CD4-positive, CD25-positive, alpha-beta regulatory T cell (primary cell): ENCODE measurements around the gene UMPS. TPM values are rescaled to one million over a fixed set of nuclear protein-coding genes. Genes with fewer than 3 reads are reported as not detected.
"Not testable (repeated sequence)": the region's sequence is repeated elsewhere in the genome, so short reads cannot be mapped to it uniquely, and the experiment has no call there.

ENCODE experiments used
- ATAC-seq, 2 donors: fragments of 150-1000 bp; cut with Tn5 transposase; one replicate each; pipeline ENCODE4 v1.10.0; 2021; ENCODE audit warnings: low read depth in 2 of 2, moderate number of reproducible peaks in 2 of 2, moderate library complexity in 1 of 2
- DNase-seq, 3 donors: peaks; one replicate each; pipeline versions ENCODE4 v3.0.0 to v3.0.0-alpha.2; 2012 to 2022; ENCODE audit warnings: mixed read lengths in 1 of 3
- H3K27ac ChIP-seq: one replicate; pipeline ENCODE4 v1.7.0; 2013; ENCODE audit warnings: mild to moderate bottlenecking, low read length; ENCODE audit not compliant: insufficient read depth, poor library complexity, severe bottlenecking
- H3K27me3 ChIP-seq: one replicate; pipeline ENCODE4 v1.7.0; 2013; ENCODE audit warnings: low read length; ENCODE audit not compliant: control insufficient read depth, insufficient read depth
- H3K36me3 ChIP-seq: one replicate; pipeline ENCODE4 v1.7.0; 2013; ENCODE audit warnings: mild to moderate bottlenecking, low read length, moderate library complexity; ENCODE audit not compliant: control insufficient read depth, insufficient read depth
- H3K4me1 ChIP-seq: 2 replicates; pipeline ENCODE4 v1.7.0; 2013; ENCODE audit warnings: mild to moderate bottlenecking, low read length; ENCODE audit not compliant: insufficient read depth, control insufficient read depth, poor library complexity, severe bottlenecking
- H3K4me3 ChIP-seq: one replicate; pipeline ENCODE4 v1.7.0; 2013; ENCODE audit warnings: low read depth, mild to moderate bottlenecking, low read length, moderate library complexity
- H3K9me3 ChIP-seq, 2 experiments: 1 replicate in 1 of 2; 2 replicates in 1 of 2; pipeline ENCODE4 v1.7.0; 2013; ENCODE audit warnings: low read length in 2 of 2, mild to moderate bottlenecking in 1 of 2, moderate library complexity in 1 of 2; ENCODE audit not compliant: control insufficient read depth in 2 of 2
- H3K27ac Mint-ChIP-seq, 3 donors: one replicate each; pipeline ENCODE4 v1.8.0; 2020 to 2022; ENCODE audit warnings: mild to moderate bottlenecking in 3 of 3, mixed read lengths in 3 of 3, moderate library complexity in 2 of 3
- H3K27me3 Mint-ChIP-seq: one replicate; pipeline ENCODE4 v1.8.0; 2022; ENCODE audit warnings: mild to moderate bottlenecking, mixed read lengths
- H3K36me3 Mint-ChIP-seq: one replicate; pipeline ENCODE4 v1.8.0; 2020; ENCODE audit warnings: mixed read lengths
- H3K4me1 Mint-ChIP-seq, 4 donors: one replicate each; pipeline ENCODE4 v1.8.0; 2020 to 2022; ENCODE audit warnings: mixed read lengths in 4 of 4, mild to moderate bottlenecking in 1 of 4
- H3K4me3 Mint-ChIP-seq, 4 donors: one replicate each; pipeline ENCODE4 v1.8.0; 2020 to 2022; ENCODE audit warnings: mild to moderate bottlenecking in 4 of 4, mixed read lengths in 4 of 4, moderate library complexity in 3 of 4
- H3K9me3 Mint-ChIP-seq, 7 donors: one replicate each; pipeline ENCODE4 v1.8.0; 2020 to 2022; ENCODE audit warnings: mixed read lengths in 7 of 7, mild to moderate bottlenecking in 3 of 7, moderate library complexity in 2 of 7
- polyA plus RNA-seq, 4 donors: library from polyadenylated mRNA; unstranded; fragments of 300-500 nt; fragmentation: Illumina TruSeq; gene quantifications; one replicate each; pipeline ENCODE4 v1.2.3, GENCODE V29; 2021
- total RNA-seq: library from RNA; stranded (reverse); gene quantifications from one replicate; pipeline ENCODE4 v1.2.3, GENCODE V29; 2022

The UMPS gene
- total and polyA plus RNA-seq, 5 donors from 2014 or later, result 11.7 to 36.1 (median 23.3) TPM

DNA sequence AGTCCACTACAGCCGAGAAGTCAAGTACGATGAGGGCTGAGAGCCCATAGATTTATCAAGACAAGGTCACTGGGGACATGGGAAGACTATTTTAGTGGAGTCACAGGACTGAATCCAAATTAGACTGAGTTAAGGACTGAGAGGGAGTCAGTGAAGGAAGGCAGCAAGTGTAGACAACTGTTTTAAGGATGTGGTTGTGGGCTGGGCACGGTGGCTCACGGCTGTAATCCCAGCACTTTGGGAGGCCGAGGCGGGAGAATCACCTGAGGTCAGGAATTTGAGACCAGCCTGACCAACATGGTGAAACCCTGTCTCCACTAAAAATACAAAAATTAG lies 52.1 kb downstream of the UMPS start:
- not testable (repeated sequence) for H3K4me1 ChIP-seq, ATAC-seq, H3K27me3 ChIP-seq, H3K27ac ChIP-seq, H3K27ac Mint-ChIP-seq, DNase-seq, H3K9me3 ChIP-seq, H3K4me3 Mint-ChIP-seq, H3K27me3 Mint-ChIP-seq, H3K36me3 ChIP-seq, H3K9me3 Mint-ChIP-seq, H3K36me3 Mint-ChIP-seq, H3K4me3 ChIP-seq, H3K4me1 Mint-ChIP-seq

DNA sequence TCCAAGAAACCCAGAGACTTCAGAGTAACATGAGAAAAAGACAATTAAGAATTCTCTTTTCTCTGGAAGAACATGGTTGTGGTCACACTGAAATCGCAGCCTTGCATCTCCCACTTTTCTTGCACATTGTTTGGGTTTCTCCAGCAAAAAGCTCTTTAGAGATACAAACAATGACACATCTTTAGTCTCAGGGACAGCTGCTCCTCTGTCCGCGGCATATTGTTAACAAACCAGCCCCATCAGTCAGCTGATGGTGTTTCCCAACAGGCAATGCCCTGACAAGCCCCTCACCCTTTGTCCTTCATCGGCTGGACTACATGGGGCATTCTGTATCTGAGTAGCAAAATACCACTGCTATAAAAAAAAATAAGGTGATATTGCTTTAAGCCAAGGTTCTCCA lies 53.4 kb downstream of the UMPS start:
- Mint-ChIP-seq H3K9me3 (no peaks in the 10 kb centered on the region), H3K27me3 (no peaks in the 10 kb centered on the region), H3K36me3 (no peaks in the 10 kb centered on the region), H3K4me3 (no peak overlapping the region), H3K4me1 (peaks cover 0 to 6% (median 2%) of the 10 kb centered on the region in 4 donors), H3K27ac (no peak overlapping the region)
- Histone ChIP-seq H3K27me3 (no peaks in the 10 kb centered on the region), H3K9me3 (no peaks in the 10 kb centered on the region), H3K4me1 (no peaks in the 10 kb centered on the region), H3K4me3 (no peak overlapping the region), H3K36me3 (no peaks in the 10 kb centered on the region), H3K27ac (no peak overlapping the region)
- DNase-seq, result no peak
- no peak for ATAC-seq

DNA sequence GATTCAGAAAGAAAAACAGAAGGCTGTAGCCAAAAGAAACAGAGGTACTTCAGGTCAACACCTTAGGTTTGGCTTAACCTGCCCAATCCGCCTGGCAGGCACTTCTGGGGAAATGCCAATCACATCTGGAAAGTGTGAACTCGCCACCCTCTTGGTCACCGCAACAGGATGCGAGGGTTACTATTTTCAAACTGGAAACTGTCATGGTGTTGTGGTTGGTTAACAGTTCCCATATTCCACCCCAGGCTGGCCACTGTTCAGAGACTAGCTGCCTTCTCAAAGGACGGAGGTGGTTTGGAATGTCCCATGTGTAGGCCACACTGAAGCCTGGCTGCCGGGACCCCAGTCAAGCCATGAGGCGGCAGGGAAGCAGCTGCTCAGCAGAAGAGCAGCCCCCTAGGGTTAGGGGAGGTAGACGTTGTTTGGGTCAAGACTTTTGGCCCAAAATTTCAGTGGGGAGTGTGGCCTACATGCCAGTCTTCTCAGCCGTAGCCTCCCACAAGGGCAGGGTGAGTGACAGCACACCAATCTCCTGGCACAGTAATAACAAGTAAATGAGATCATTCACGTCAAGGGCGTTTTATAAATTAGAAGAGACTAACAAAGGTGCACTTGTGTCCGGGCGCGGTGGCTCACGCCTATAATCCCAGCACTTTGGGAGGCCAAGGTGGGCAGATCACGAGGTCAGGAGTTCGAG lies 54.6 kb downstream of the UMPS start:
- no peaks in the 10 kb centered on the region for H3K4me1 ChIP-seq
- Mint-ChIP-seq H3K27ac (no peak overlapping the region), H3K27me3 (no peaks in the 10 kb centered on the region), H3K4me3 (no peak overlapping the region), H3K9me3 (no peaks in the 10 kb centered on the region), H3K36me3 (no peaks in the 10 kb centered on the region), H3K4me1 (peaks cover 0 to 6% (median 2%) of the 10 kb centered on the region in 4 donors)
- H3K27me3 ChIP-seq, result no peaks in the 10 kb centered on the region
- H3K4me3 ChIP-seq, result no peak overlapping the region
- DNase-seq (no peak), ATAC-seq (no peak)
- no peaks in the 10 kb centered on the region for H3K9me3 ChIP-seq
- H3K36me3 ChIP-seq, result no peaks in the 10 kb centered on the region
- H3K27ac ChIP-seq, result no peak overlapping the region

DNA sequence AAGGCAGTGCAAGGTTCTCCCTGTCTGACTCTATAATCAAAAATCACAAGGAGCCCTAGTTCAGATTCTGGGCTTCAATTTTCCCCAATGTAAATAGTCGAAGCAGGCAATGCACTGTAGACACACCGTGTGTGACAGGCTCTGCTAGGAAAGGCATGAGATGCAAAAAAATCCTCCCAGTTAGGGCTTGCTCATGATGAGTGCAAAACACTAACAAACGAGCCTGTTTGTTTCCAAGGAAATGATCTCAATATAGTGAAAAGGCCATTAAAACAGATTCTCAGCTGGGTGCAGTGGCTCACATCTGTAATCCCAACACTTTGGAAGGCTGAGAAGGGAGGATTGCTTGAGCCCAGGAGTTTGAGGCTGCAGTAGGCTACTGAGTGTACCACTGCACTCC lies 55.7 kb downstream of the UMPS start:
- Histone ChIP-seq H3K4me1 (no peaks in the 10 kb centered on the region), H3K27me3 (no peaks in the 10 kb centered on the region), H3K27ac (no peak overlapping the region), H3K36me3 (no peaks in the 10 kb centered on the region), H3K4me3 (no peak overlapping the region), H3K9me3 (no peaks in the 10 kb centered on the region)
- Mint-ChIP-seq H3K4me3 (no peak overlapping the region), H3K36me3 (no peaks in the 10 kb centered on the region), H3K9me3 (no peaks in the 10 kb centered on the region), H3K27ac (no peak overlapping the region), H3K27me3 (no peaks in the 10 kb centered on the region), H3K4me1 (peaks cover 0 to under 1% (median 0%) of the 10 kb centered on the region in 4 donors)
- DNase-seq (no peak), ATAC-seq (no peak)

DNA sequence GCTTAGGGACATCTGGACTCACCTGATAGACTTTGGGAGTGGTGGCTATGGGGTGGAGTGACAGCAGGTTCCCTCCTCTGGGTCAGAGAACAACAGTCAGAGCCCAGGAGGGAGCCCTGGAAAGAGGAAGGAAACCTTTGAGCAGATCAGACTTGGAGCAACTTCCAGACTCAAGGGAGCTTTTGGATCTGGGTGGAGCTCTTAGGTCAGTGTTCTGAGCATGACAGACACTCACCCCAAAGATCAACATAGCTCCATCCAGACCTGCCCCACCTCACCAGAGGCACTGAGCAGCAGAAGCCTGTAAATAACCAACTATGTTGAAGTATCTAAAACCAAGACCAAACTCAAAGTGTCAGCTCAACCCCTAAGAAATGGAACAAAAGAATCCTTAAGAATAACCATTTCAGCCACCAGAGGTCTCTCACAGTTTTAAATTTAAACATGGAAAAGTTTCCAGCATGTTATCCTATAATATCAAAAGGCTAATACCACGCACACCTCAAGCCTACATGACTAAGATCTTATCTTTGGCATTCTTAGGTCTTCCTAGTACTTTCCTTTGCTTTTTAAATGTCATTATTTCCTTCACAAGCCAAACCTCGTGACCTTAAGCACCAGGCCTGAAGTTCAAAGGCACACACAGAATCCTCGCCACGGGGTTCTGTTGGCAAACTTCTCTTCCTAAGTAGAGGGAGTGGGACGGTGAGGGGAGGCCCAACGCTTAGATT lies 56.4 kb downstream of the UMPS start:
- H3K4me1 Mint-ChIP-seq, result peaks cover 0 to 4% (median 0%) of the 10 kb centered on the region in 4 donors
- H3K4me1 ChIP-seq, result no peaks in the 10 kb centered on the region
- H3K9me3 ChIP-seq, result no peaks in the 10 kb centered on the region
- H3K27me3 Mint-ChIP-seq, result peaks cover 5% of the 10 kb centered on the region
- no peak overlapping the region for H3K4me3 Mint-ChIP-seq
- H3K27ac Mint-ChIP-seq, result no peak overlapping the region
- no peak overlapping the region for H3K27ac ChIP-seq
- no peak for ATAC-seq
- H3K36me3 ChIP-seq, result no peaks in the 10 kb centered on the region
- no peaks in the 10 kb centered on the region for H3K36me3 Mint-ChIP-seq
- no peak overlapping the region for H3K4me3 ChIP-seq
- peaks cover 1% of the 10 kb centered on the region for H3K27me3 ChIP-seq
- H3K9me3 Mint-ChIP-seq, result no peaks in the 10 kb centered on the region
- DNase-seq, result no peak

DNA sequence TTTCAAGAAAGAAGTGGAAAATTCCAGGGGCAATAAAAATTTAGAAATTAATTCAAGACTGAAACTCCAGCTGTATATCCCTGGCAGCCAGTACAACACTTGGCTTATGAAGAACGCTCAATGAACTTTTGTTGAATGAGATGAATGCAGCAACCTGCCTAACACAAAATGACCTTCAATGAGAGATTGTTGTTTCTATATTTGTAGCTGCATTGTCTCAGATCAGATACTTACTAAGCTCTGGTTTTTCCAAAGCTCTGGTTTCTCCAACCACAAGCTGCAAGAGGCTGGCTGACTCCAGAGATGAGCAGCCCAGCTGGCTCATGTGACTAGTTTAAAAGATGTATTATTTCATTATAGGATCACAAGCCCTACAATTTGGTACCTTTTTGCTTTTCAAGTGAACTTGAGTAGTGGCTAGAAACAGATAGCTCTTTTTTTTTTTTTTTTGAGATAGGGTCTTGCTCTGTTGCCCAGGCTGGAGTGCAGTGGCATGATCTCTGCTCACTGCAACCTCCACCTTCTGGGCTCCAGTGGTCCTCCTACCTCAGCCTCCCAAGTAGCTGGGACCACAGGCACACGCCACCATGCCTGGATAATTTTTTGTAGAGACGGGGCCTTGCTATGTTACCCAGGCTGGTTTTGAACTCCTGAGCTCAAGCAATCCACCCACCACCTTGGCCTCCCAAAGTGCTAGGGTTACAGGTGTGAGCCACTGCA lies 57.4 kb downstream of the UMPS start:
- no peak overlapping the region for H3K4me3 ChIP-seq
- no peak overlapping the region for H3K27ac Mint-ChIP-seq
- H3K4me1 ChIP-seq, result no peaks in the 10 kb centered on the region
- H3K27me3 ChIP-seq, result peaks cover 1% of the 10 kb centered on the region
- DNase-seq (no peak), ATAC-seq (no peak)
- no peaks in the 10 kb centered on the region for H3K36me3 ChIP-seq
- peaks cover 14% of the 10 kb centered on the region for H3K27me3 Mint-ChIP-seq
- H3K9me3 ChIP-seq, result no peaks in the 10 kb centered on the region
- peaks cover 0 to 4% (median 0%) of the 10 kb centered on the region in 4 donors for H3K4me1 Mint-ChIP-seq
- H3K4me3 Mint-ChIP-seq, result no peak overlapping the region
- no peak overlapping the region for H3K27ac ChIP-seq
- no peaks in the 10 kb centered on the region for H3K9me3 Mint-ChIP-seq
- no peaks in the 10 kb centered on the region for H3K36me3 Mint-ChIP-seq

DNA sequence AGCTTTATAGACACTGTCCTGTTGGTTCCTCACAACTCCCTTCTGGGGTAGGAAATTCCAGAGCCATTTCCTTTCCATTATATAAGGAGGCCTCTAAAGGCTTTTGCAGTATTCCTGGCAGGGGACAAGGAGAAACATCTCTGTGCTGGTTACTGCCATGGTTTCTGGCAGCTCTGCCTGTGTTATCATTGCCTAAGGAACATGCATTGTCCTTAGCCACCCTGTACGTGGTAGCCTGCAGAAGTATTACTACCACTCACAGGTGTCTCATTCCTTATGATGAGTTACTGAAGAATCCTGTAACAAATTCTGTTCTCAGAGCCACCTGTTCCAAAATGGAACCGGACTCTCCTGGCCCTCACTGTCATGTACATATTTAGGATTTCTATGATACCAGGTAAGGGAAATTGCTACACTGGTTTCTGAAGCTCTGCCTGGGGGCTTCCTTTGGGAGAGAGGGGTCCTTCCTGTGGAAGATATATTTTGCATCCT lies 58.0 kb downstream of the UMPS start:
- Mint-ChIP-seq H3K36me3 (no peaks in the 10 kb centered on the region), H3K27ac (no peak overlapping the region), H3K27me3 (peaks cover 14% of the 10 kb centered on the region), H3K4me1 (peaks cover 0 to 4% (median 0%) of the 10 kb centered on the region in 4 donors), H3K4me3 (no peak overlapping the region), H3K9me3 (no peaks in the 10 kb centered on the region)
- H3K36me3 ChIP-seq, result no peaks in the 10 kb centered on the region
- no peaks in the 10 kb centered on the region for H3K4me1 ChIP-seq
- no peak for DNase-seq
- H3K27ac ChIP-seq, result no peak overlapping the region
- no peak overlapping the region for H3K4me3 ChIP-seq
- no peaks in the 10 kb centered on the region for H3K9me3 ChIP-seq
- ATAC-seq, result no peak
- H3K27me3 ChIP-seq, result peaks cover 1% of the 10 kb centered on the region
